NCI-H128 (cell line): Measurements from ENCODE around the gene CCNK.

Experiments
- DNase-seq: peaks from one replicate; lab custom pipeline; 2025; ENCODE audit not compliant: unreplicated experiment; lab: John Stamatoyannopoulos, UW

Gene CCNK

DNA sequence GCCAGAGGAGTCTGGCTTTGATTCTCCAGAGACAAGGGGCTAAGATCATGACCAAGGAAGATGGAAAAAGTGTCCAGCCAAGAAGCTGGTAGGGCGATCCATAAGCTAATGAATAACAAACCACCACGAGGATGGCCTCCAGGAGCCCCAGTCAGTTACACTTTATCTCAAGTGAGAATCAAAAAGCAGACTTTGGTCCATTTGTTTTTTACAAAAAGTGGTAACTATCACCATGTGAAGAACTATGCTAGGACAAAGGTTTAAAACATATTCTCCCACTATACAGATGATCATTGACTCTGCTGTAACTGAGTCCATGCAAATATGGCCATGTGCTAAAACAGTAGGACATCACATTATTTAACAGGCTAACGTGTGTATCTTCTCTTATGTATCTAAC is 14.5 kb upstream of the CCNK start:
- no peak for DNase-seq

GRCh38 chr14:99467336-99468078 is 13.7 kb upstream of the CCNK start:
- no peak for DNase-seq

- no peak for DNase-seq
These were observed 13.1 kb upstream of the CCNK start for GRCh38 chr14:99468081-99468480.

DNA sequence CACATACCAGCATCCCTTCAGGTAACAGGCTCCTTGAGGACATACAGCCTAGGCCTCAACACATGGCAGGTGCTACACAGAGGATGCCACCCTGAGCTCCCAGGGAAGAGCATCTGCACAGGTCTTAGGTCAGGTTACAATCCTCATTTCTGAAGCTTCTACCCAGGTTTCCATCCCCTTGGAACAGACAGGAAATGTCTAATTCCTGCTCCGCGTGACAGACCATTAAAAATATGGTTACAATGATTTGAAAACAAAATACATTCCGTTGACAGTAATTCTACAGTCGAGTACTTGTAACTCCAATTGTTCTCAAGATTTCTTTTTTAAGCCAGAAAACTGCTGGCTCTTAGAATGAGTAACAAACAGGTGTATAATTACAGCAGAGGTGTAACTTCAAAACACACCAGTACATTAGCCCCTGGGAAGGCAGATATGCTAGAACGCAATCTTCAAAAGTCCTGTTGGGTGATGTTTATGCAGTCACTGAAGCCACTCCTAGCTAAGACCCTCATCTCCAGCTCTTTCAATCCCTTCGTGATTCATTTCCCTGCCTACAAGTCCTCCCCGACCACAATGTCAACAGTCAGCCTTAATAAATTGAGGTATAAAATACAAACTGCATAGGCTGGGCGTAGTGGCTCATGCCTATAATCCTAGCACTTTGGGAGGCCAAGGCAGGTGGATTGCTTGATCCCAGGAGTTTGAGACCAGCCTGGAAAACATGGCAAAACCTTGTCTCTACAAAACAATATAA is 12.2 kb upstream of the CCNK start:
- no peak for DNase-seq

DNA sequence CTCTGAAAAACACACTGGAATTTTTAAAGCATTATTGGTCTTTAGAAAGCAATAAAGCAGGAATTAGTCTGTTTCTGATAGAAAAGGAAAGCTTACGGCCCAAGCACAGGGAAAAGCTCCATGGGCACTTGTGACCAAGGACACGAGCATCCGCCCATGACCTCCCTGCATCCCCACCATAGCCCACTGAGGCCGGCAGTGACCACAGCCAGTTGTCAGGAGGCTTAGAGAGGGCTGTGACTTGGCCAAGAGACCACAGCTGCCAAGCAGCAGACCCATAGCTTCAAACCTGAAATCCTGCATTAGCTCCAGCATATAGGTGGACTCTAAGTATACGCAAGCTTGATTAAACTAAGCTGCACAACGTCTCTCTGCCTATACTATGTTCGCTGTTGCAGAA is 9.5 kb upstream of the CCNK start:
- no peak for DNase-seq

DNA sequence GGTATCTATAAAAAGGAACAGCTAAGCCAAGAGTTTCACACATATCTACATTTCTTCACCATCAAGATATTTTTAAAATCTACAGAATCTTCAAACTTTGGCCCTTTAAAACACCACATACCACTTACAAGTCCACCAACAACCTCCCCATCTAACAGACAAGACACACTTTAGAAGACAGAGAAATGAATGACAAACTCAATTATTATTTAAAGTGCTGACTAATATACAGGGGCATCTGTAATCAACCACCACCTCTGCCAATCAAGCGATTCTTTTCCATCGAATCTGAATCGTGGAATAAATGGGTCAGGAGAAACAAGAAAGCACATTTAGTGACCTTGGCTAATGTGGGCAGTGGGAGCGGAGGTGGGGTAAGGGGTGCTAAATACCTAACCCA is 8.3 kb upstream of the CCNK start:
- no peak for DNase-seq

DNA sequence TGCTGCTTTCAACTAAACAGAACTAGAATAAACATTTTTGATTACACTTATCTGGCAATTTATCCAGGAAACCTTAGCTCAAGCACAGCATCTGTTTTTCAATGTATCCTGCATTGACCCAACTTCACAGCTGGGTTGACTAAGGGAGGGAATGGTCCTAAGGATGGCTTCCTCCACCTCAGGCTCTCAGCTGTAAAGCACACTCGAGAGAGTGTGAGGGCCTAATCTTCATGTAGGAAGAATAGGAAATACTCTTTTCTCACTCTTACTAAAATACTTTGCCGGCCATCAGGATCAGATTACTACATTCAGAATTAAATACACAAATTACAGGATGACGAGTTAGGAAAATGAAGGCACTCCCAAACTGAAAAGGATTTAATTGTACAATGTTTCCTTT is 7.8 kb upstream of the CCNK start:
- DNase-seq: no peak

DNA sequence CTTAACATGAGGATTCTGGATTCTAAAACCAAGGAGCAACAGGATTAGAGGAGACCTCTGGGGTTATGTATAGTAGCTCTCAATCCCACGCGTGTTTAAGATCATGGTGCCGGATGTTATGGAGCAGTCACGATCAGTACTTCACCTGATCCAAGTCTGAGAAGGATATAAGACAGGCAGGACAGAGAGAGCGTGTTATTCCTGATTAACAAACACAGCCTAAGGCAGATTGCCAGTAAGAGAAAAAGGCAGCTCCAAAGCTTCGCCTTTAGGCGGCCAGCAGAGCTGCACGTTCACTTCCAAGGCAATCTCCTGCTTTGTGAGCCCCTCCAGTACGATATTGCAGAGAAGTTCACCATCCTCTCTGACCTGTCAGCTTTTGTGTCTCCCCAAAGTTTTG is 6.0 kb upstream of the CCNK start:
- DNase-seq: no peak

DNA sequence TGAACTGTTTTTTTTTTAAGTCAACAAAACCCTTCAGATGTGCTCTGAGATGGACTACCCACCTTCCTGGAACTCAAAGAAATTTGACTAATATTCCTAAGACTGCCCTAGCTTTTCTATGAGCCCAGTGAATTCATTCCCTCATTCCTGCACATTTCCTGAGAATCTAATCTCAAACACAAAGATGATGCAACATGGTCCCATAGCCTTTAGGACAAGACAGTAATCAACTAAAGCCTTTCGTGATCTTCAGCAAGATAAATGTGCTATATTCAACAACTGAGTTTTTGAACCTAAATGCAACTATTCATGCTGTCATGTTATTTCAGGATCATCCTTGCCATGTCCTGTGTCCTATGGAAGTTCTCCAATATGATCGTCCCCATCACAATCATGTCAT is 5.5 kb upstream of the CCNK start:
- no peak for DNase-seq

DNA sequence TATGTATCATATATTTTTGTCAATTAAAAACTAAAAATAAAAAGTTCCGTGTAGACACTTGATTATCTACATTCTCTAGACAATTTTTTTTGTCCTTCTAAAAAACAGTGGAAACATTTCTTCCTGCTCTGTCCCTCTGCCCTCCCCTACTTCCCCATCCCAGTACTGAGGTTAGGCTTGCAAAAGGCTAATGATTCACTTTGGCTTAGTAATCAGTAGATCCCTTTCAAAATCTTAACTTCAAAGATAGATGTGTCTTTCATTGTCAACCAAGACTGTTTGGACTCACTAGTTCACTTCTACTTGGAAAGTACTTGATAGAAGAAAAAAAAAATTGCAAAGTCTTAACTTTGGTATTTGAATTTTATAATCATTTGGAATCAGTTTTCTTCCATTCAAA is 4.3 kb upstream of the CCNK start:
- no peak for DNase-seq

DNA sequence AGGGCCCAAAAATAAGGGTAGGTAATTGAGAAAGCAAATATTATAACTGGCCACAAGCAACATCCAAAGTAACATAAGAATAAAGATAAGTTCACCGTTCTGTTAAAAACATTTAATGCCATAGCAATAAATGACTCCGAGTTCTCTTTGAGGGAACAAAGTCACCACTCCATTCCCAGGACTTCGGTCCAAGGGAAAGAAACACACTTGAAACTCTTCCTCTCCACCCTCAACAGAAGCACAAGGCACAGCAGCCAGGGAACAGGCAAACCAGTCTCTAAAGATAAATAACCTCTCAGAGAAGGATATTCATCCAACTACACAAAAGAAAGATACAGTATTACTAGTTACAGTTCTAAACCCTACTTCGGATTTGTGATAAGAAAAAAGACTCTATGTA is 3.1 kb upstream of the CCNK start:
- no peak for DNase-seq

DNA sequence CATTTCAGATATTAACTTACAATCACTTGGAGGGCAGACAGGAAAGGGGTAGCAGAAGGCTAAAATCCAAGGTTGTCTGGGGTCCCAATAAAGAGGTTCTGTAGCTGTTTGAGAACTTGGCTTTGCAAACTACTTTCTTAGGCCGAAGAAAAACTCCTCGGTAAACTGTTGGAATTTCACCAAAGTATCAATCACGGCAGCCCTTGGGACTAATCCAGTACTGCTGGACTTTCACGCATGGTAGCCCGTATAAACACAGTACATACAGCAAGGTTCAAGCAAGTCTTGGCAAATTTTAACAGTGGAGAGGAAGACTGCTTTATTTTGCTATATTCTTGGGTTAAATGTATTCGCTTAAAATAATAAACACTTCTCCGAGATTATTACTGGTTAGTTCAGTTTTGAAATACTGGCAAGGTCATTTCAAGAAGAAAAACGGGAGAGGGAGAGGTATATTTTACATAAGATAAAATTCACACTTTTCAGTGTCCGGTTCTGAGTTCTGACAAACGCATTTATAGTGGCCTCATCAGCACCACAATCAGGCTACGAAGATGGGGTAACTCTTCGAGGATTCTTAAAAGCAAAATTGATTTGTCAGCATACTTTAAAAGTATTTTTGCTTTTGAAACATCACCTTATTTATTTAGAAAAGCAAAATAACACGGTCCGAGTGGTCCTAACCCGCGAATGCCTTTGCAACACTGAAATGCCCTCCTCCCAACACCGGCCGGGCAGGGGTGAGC is 1.9 kb upstream of the CCNK start:
- DNase-seq: no peak

DNA sequence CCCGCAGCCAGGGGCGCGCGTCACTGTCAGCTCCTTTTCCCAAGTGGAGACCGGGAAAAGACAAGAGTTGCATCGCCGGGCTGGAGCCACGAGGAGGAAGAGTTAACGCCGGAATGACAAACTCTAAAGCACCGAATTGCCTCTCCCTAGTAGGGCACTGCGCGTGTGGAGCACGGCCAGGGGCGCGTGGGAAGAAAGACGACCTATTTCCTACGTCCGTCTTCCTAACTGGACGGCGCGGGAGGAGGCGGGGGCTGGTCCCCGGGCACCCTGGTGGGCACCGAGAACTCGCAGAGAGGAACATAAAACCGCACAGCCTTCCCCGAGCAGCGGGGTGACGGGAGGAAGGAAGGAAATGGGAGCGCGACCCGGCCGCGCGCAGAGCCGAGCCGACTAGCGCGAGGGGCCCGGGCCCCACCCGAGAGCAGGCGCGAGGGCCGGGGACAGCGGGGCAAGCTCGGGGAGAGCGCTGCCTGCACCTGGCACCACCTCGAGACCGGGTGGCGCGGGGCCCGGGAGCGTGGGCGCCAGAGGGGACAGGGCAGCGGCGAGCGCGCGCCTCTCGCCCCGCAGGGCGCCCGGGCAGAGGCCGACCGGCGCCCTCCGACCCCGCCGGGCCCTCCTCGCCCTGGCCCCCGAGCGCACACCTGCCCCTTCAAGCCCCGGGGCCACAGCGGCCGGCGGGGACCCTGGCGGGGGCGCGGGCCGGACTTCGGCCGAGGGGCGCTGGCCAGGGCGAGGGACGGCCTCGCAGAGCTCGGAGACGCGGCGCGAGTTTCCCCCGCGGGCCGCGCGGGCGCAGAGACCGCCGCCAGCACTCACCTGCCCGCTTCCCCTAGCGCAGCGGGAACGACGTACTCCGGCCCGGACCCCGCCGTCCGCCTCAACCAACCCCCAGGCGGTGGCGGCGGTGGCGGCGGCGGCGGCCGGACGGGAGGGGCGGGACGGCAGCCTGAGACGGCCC is 1.0 kb upstream of the CCNK start, which contains the start of gene SETD3:
SETD3 (minus strand) TSS at position 954 of the 964 bp plus-strand sequence. CDS start 15,054 bp downstream, outside the sequence.
- DNase-seq: no peak

GRCh38 chr14:99481745-99482099 is 513 bp downstream of the CCNK start:
- no peak for DNase-seq

GRCh38 chr14:99484106-99484505 is 2.9 kb downstream of the CCNK start:
- DNase-seq: no peak

- DNase-seq: no peak
These were observed 16.1 kb downstream of the CCNK start for GRCh38 chr14:99497341-99497740.

DNA sequence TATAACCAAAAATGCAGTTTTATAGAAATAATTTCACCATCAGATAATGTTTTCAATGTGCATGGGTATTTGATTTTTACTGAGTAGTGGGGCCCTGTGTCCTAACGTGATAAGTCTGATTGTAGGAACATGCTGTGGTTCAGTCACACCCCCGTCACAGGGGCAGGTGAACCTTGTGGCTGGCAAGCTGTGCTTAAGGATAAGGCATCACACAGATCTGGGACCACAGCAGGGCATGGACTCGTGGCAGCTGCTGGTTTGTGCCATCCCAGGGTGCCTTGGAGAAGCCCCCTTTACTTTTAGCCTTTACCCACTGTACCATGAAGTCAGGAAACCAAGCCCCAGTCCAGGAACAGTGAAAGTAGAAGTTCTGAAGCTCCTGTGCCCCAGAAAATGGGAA is 16.7 kb downstream of the CCNK start:
- no peak for DNase-seq

DNA sequence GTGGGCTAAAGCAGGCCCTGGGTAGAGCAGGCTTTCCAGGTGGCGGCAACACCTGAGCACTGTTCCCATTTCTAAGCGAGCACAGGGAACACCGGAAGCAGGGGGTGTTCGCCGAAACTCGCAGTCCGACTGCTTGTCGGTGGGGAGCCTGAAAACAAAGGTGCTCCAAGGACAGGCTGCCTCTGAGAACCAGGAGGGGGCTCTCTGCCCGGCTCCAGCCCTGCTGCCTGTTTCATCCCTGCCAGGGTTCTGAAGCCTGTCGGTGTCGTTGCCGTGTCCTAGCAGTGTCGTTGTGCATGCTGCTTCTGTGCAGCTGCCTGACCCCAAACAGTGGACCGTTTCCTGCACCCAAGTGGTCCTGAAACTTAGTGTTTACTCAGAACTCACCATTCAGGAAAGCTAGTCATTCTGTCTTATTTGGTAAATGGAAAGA is 21.8 kb downstream of the CCNK start:
- no peak for DNase-seq

DNA sequence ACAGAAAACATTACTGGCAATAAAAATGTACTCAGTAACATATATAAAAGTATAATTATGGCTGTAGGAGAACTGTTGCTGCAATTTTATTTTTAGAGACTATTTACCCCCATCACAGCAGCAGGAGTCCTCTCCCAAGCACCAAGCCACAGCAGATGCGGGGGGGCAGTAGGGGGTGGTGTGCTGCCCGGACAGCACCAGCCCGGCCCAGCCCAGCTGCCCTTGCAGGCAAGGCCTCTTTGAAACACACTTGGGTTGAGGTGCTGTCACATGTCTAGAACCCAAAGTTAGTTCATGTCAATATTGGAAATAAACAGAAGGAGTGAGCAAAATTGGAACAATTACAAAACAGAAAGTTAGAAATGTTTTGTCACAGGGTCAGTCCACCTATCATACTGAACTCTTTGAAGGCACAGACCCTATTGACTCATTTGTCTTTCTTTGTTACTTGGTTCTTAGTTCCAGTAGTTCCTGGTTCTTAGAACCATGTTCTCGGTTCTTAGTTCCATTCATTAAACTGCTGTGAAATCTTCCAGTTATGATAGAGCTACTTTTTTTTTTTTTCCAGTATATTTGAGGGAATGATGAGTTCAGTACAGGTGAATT is 22.7 kb downstream of the CCNK start:
- DNase-seq: no peak

GRCh38 chr14:99505089-99505488 is 23.9 kb downstream of the CCNK start:
- no peak for DNase-seq
